Lung (tissue), 12 donors: ENCODE data around the gene TMEM61. TPM values are rescaled to one million over a fixed set of nuclear protein-coding genes. Genes with fewer than 3 reads are reported as not detected.

Experiments
- ATAC-seq: fragments of 200-7000 bp; cut with Tn5 transposase; one replicate; pipeline ENCODE4 v1.9.1; 2020; ENCODE audit warnings: moderate number of reproducible peaks; ENCODE audit not compliant: insufficient read depth, low FRiP score
- DNase-seq, 3 donors: peaks; one replicate each; pipeline ENCODE4 v3.0.0-alpha.2; 2013 to 2017
- H3K27ac ChIP-seq, 2 donors: one replicate each; pipeline ENCODE4 v1.5.1; 2013; ENCODE audit warnings: mild to moderate bottlenecking in 2 of 2, moderate library complexity in 2 of 2, control low read depth in 1 of 2, inconsistent platforms in 1 of 2, low read depth in 1 of 2, low read length in 1 of 2
- H3K27me3 ChIP-seq, 3 donors: one replicate each; pipeline ENCODE4 v1.5.1; 2013; ENCODE audit warnings: low read length in 2 of 3; ENCODE audit not compliant: control insufficient read depth in 3 of 3, insufficient read depth in 3 of 3
- H3K36me3 ChIP-seq, 4 donors: one replicate each; pipeline ENCODE4 v1.5.1; 2013; ENCODE audit warnings: low read length in 4 of 4, mild to moderate bottlenecking in 1 of 4, moderate library complexity in 1 of 4; ENCODE audit not compliant: control insufficient read depth in 4 of 4, insufficient read depth in 4 of 4
- H3K4me1 ChIP-seq, 5 donors: one replicate each; pipeline ENCODE4 v1.5.1; 2013; ENCODE audit warnings: low read length in 5 of 5, mild to moderate bottlenecking in 2 of 5, moderate library complexity in 1 of 5; ENCODE audit not compliant: control insufficient read depth in 5 of 5, insufficient read depth in 5 of 5
- H3K4me3 ChIP-seq: one replicate; pipeline ENCODE4 v1.5.1; 2013; ENCODE audit warnings: mild to moderate bottlenecking, control low read depth, moderate library complexity
- H3K9ac ChIP-seq, 2 donors: one replicate each; pipeline ENCODE4 v1.5.1; 2013; ENCODE audit warnings: low read length in 2 of 2, control low read depth in 1 of 2; ENCODE audit not compliant: insufficient read depth in 1 of 2
- H3K9me3 ChIP-seq, 4 donors: one replicate each; pipeline ENCODE4 v1.5.1; 2013; ENCODE audit warnings: low read length in 3 of 4, mild to moderate bottlenecking in 1 of 4, moderate library complexity in 1 of 4; ENCODE audit not compliant: control insufficient read depth in 4 of 4, insufficient read depth in 3 of 4
- CTCF ChIP-seq: IDR thresholded peaks from 2 replicates; pipeline ENCODE4 v1.5.1; 2012; ENCODE audit warnings: mild to moderate bottlenecking; ENCODE audit errors: control extremely low read depth, extremely low read depth
- WGBS, 2 donors: extraction: QIAGEN DNeasy Blood & Tissue Kit; methylation state at CpG; one replicate each; pipeline ENCODE4 v1.1.7; 2013; 5-methylcytosine and 5-hydroxymethylcytosine counted together
- polyA plus RNA-seq, 2 donors: library from polyadenylated mRNA; stranded (reverse); fragments of 200-250 nt; gene quantifications; one replicate each; pipeline ENCODE4 v1.2.1, GENCODE V29; 2013
- total RNA-seq, 2 donors: library from RNA; depleted of rRNA in 1 of 2; stranded (reverse); fragments of >200 nt in 1 of 2; gene quantifications; one replicate each; pipeline ENCODE4 v1.2.1, GENCODE V29; 2014 to 2021
- donor health status: control.
- donor health status: control.
- donor health status: Bipolar disorder and iron deficiency.
- donor health status: healthy.
- donor health status: DM: yes; HTN: yes; CAD: no.

The TMEM61 gene
- total and polyA plus RNA-seq, 4 donors: 0.91 to 2.1 (median 1.3) TPM

DNA sequence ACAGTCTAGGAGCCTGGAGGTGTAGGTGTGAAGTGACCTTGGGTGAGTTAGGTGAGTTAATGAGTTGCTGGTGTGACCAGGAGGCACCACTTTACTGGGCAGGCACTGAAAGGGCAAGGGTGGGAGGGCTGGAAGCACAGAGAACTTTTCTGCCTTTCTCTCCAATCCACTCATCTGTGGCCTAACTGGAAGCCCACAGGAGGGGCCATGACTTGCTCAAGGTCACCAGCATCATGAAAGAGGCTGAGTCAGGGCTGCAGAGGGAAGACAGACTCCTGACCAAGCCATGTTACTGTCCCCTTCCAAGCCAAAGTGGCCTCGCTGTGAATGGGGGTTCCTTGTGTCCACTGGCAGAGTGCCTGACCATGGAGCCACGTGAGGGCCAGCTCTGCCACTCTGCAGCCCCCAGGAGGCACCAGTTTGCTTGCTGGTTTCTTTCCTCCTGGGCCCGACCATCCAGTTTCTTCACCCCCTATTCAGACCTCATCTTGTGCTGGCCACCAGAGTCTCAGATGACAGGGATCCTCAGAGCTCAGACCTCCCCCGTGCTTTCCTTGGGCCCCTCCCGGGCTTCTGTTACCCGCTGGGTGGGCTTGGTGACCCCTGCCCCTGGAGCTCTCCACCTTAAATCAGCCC is 14.0 kb downstream of the TMEM61 start:
- 58 to 73% methylated on average over 6 of the region's 6 CpGs for WGBS, 2 donors
- ATAC-seq (no peak), DNase-seq (no peak)
- H3K27me3 ChIP-seq: peaks cover 4 to 31% (median 23%) of the 10 kb centered on the region in 3 donors
- no peak for TF ChIP-seq CTCF
- no peak overlapping the region for H3K27ac ChIP-seq
- peaks cover 0 to 7% (median 0%) of the 10 kb centered on the region in 5 donors for H3K4me1 ChIP-seq
- H3K9me3 ChIP-seq: peaks cover 0 to 2% (median 0%) of the 10 kb centered on the region in 4 donors
- H3K36me3 ChIP-seq: no peaks in the 10 kb centered on the region
- no peak overlapping the region for H3K9ac ChIP-seq
- H3K4me3 ChIP-seq: no peak overlapping the region

DNA sequence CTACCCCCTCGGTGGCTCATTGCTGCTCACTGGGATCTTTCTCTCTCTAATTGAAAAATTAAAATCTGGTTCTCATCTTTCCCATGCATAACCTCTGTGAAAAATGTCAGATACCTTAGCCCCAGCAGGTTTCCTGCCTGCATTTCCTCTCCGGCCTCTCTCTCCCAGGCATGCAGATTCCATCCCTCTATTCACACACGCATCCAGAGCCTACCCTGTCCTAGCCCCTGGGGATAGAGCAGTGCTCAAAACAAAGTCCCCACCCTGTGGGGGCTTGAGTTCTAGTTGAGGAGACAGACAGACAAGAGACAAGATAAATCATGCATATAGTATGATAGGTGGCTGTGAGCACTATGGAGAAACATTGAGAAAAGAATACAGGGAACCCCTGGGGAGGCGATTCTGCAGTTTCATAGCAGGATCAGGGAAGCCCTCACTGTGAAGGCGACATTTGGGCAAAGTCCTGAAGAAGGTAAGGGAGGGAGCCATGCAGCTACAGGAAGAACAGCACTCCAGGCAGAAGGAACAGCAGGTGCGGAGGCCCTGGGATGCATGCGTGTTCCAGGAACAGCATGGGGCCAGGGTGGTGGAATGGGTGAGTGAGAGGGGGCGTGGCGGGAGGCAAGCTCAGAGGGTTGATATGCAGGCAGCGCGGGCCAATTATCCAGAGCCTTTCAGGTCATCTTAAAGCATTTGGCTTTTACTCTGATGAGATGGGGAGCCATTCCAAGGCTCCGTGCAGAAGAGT is 14.8 kb downstream of the TMEM61 start:
- Histone ChIP-seq H3K36me3 (no peaks in the 10 kb centered on the region), H3K9me3 (peaks cover 0 to 2% (median 0%) of the 10 kb centered on the region in 4 donors), H3K4me3 (no peak overlapping the region), H3K4me1 (peaks cover 0 to 7% (median 0%) of the 10 kb centered on the region in 5 donors), H3K27me3 (peaks cover 4 to 31% (median 23%) of the 10 kb centered on the region in 3 donors), H3K9ac (no peak overlapping the region), H3K27ac (no peak overlapping the region)
- ATAC-seq: no peak
- no peak for DNase-seq
- no peak for TF ChIP-seq CTCF
- WGBS, 2 donors: 58 to 64% methylated on average over 12 of the region's 12 CpGs

- peaks cover 0 to 2% (median 0%) of the 10 kb centered on the region in 4 donors for H3K9me3 ChIP-seq
- ATAC-seq (no peak), DNase-seq (no peak)
- TF ChIP-seq CTCF: no peak
- peaks cover 4 to 31% (median 23%) of the 10 kb centered on the region in 3 donors for H3K27me3 ChIP-seq
- H3K27ac ChIP-seq: no peak overlapping the region
- H3K36me3 ChIP-seq: no peaks in the 10 kb centered on the region
- H3K9ac ChIP-seq: no peak overlapping the region
- H3K4me1 ChIP-seq: peaks cover 0 to 7% (median 0%) of the 10 kb centered on the region in 5 donors
- no peak overlapping the region for H3K4me3 ChIP-seq
- WGBS, 2 donors: 65 to 66% methylated on average over 7 to 9 of the region's 9 CpGs
Measured at GRCh38 chr1:54995835-54996234, 15.4 kb downstream of the TMEM61 start.
